Right forelimb (tissue), 1 donor: ENCODE results near the gene ABCA8.

Experiments
- DNase-seq: peaks from one replicate; pipeline ENCODE4 v3.0.0-alpha.2; 2018

ABCA8 gene

GRCh38 chr17:68821860-68822696, 133.1 kb downstream of the ABCA8 start:
- DNase-seq: no peak

DNA sequence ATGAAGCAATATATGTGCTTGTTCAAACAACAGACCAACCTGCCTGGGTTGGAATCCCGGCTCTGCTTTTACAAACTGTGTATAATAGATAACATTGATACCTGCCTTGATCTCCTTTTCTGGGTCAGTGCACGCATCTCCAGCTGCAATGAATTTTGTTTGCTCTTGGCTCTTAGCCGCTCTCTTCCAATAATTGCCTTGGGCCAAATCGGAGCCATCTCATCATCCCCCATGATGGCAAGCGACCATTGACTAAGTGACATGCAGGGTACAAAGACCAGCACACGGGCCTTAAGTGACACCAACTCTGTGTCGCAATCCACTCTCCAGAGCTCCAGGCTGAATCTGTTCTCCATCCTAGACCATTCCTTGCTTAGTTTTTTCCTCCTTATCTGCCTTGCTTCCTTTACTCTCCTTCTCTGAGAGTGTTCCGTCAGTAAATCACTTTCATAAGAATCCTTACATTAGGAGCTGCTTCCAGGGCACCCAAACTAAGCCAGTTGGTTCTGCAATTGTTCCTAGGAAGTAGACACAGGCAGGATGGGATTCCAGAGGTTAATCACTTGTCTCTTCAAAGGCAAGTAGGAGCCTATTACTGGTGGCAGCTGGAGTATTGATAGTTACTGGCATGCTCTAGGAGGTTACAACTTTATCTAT, 134.2 kb downstream of the ABCA8 start:
- DNase-seq: no peak

- DNase-seq: no peak
Measured at GRCh38 chr17:68820476-68820824, 134.7 kb downstream of the ABCA8 start.

GRCh38 chr17:68819465-68819864, 135.7 kb downstream of the ABCA8 start:
- no peak for DNase-seq
